Fibroblast of pulmonary artery (primary cell): Measurements from ENCODE around the gene MFN2.
"Not testable (repeated sequence)": the region's sequence is repeated elsewhere in the genome, so short reads cannot be mapped to it uniquely, and the experiment has no call there.

Experiments
- DNase-seq: peaks from one replicate; pipeline ENCODE4 v3.0.0-alpha.2; 2010; ENCODE audit warnings: low read depth
- H3K4me3 ChIP-seq: replicated peaks from 2 replicates; pipeline ENCODE4 v1.5.1; 2011; ENCODE audit warnings: low read depth, mild to moderate bottlenecking, control low read depth, low read length, moderate library complexity
- TF ChIP-seq, protein P1 (sequence below): IDR thresholded peaks from 2 replicates; pipeline ENCODE4 v1.5.1; 2011; ENCODE audit warnings: mild to moderate bottlenecking, control low read depth, low read length, inconsistent platforms; ENCODE audit errors: missing control alignments

The MFN2 gene

GRCh38 chr1:11979851-11980675, at the start of gene MFN2:
TSS of gene MFN2 (plus strand) at chr1:11980444. CDS start at chr1:11989169, 8,725 bp downstream.
- DNase-seq, result peak; percentile 98
- TF ChIP-seq, protein P1, sequence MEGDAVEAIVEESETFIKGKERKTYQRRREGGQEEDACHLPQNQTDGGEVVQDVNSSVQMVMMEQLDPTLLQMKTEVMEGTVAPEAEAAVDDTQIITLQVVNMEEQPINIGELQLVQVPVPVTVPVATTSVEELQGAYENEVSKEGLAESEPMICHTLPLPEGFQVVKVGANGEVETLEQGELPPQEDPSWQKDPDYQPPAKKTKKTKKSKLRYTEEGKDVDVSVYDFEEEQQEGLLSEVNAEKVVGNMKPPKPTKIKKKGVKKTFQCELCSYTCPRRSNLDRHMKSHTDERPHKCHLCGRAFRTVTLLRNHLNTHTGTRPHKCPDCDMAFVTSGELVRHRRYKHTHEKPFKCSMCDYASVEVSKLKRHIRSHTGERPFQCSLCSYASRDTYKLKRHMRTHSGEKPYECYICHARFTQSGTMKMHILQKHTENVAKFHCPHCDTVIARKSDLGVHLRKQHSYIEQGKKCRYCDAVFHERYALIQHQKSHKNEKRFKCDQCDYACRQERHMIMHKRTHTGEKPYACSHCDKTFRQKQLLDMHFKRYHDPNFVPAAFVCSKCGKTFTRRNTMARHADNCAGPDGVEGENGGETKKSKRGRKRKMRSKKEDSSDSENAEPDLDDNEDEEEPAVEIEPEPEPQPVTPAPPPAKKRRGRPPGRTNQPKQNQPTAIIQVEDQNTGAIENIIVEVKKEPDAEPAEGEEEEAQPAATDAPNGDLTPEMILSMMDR, result no peak
- peak within 1 kb of the TSS; percentile 96 for H3K4me3 ChIP-seq

DNA sequence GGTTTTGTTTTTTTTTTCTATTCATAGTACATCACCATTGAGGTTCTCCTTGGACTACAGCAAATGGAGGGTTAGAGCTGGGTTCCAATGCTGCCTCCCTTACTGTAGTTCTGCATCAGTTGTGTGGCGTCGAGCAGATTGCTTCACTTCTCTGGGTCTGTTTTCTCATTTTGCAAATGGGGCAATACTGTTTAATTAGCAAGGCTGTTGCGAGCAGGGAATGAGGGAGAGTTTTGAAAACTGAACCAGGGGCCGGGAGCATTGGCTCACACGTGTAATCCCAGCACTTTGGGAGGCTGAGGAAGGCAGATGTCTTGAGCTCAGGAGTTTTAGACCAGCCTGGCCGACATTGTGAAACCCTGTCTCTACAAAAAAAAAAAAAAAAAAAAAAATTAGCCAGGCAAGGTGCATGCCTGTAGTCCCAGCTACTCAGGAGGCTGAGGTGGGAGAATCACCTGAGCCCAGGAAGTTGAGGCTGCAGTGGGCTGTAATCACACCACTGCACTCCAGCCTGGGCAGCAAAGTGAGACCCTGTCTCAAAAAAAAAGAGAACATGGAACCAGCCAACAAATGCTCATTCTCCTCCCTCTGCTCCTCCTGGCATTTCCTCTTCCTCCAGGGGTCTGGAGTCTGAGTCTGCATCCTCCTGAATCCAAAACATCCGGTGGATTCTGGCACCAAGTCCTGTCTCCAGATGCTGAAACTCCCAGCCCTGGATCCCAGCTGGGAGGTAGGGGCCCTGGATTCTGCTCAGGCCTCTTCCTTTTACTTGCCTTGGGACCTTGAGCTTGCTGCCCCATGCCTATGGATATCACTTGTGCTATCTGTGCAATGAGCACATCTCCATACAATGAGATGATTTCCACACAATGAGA, 49.4 kb upstream of the MFN2 start:
- peak; percentile 91 for DNase-seq
- TF ChIP-seq, protein P1, result no peak
- no peak overlapping the region for H3K4me3 ChIP-seq

- TF ChIP-seq, protein P1, result no peak
- no peak overlapping the region for H3K4me3 ChIP-seq
- DNase-seq, result no peak
Observed at GRCh38 chr1:11931845-11932244, 48.4 kb upstream of the MFN2 start.

DNA sequence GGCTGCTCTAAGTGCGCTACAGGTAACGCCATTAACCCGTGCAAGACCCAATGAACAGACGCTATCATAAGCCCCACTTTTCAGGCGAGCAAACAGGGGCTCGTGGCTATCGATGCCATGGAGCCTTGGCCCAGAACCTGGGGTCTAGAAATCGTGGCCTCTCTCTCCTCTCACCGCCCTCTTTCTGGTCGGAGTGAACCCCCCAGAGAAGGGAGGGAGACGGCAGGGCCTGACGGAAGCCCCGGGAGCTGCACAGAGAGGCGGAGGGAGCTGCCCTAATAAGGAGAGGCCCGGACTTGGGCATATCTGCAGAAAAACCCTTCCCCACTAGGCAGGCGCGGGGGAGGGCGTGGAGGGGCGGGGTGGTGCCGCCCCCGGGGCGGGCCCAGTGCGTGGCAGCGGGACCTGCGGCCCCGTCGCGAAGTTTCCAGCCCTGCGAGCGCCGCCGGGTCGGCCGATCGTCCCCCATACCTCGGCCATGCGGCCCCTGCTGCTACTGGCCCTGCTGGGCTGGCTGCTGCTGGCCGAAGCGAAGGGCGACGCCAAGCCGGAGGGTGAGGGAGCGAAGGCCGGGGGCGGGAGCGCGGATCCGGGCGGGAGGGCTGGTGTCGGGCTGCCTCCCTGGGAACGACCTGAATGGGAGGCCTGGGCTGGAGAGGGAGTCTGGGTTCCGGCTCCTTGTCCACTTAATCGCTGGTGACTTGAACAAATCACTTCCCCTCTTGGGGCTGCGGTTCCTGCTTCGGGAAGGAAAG, 45.8 kb upstream of the MFN2 start, which contains the start of gene PLOD1:
Gene PLOD1 (plus strand): TSS at position 416 of the 755 bp plus-strand sequence. CDS start 63 bp downstream, at position 479.
- peak; percentile 94 for DNase-seq
- TF ChIP-seq, protein P1, result no peak
- H3K4me3 ChIP-seq, result peak within 1 kb of the TSS; percentile 76

GRCh38 chr1:11935057-11935412, 45.2 kb upstream of the MFN2 start:
- DNase-seq, result no peak
- H3K4me3 ChIP-seq, result peak overlapping the region; percentile 76
- TF ChIP-seq, protein P1, result no peak

GRCh38 chr1:11935733-11936132, 44.5 kb upstream of the MFN2 start:
- H3K4me3 ChIP-seq, result peak overlapping the region; percentile 76
- DNase-seq, result not testable (repeated sequence)
